Activated B cell treated with CpG ODN at 0.5 μM for 24 hours (primary cell): ENCODE data around the gene MAPK10. TPM values are rescaled to one million over a fixed set of nuclear protein-coding genes. Genes with fewer than 3 reads are reported as not detected.

Experiments used
- ATAC-seq: fragments of 200-7000 bp; cut with Tn5 transposase; one replicate; pipeline ENCODE4 v1.10.0; 2021; ENCODE audit warnings: low read depth, mild to moderate bottlenecking, moderate library complexity
- CTCF ChIA-PET: fragments of 350-600 bp; sonication (Branson Sonifier 250); formaldehyde crosslinking; loops from one replicate; lab custom pipeline; 2021; ENCODE audit warnings: antibody characterized with exemption; lab: Charles Lee
- POLR2A ChIA-PET: fragments of 350-600 bp; sonication (Branson Sonifier 250); formaldehyde crosslinking; loops from one replicate; lab custom pipeline; 2021; ENCODE audit warnings: antibody characterized with exemption; lab: Charles Lee
- DNase-seq: peaks from one replicate; pipeline ENCODE4 v3.0.0; 2022
- H3K27ac Mint-ChIP-seq: one replicate; pipeline ENCODE4 v1.8.0; 2020; ENCODE audit warnings: mixed read lengths
- H3K27me3 Mint-ChIP-seq: one replicate; pipeline ENCODE4 v1.8.0; 2021; ENCODE audit warnings: mixed read lengths
- H3K36me3 Mint-ChIP-seq: one replicate; pipeline ENCODE4 v1.8.0; 2021; ENCODE audit warnings: low read depth, mixed read lengths
- H3K4me1 Mint-ChIP-seq: one replicate; pipeline ENCODE4 v1.8.0; 2021; ENCODE audit warnings: mixed read lengths
- H3K4me3 Mint-ChIP-seq: one replicate; pipeline ENCODE4 v1.8.0; 2020; ENCODE audit warnings: mild to moderate bottlenecking, mixed read lengths
- H3K9me3 Mint-ChIP-seq: one replicate; pipeline ENCODE4 v1.8.0; 2020; ENCODE audit warnings: mixed read lengths
- CTCF ChIP-seq: fragments of 200-600 bp; IDR thresholded peaks from one replicate; pipeline ENCODE4 v1.8.0; 2022; ENCODE audit warnings: antibody characterized with exemption, mild to moderate bottlenecking
- intact Hi-C: fragments of 100-400 bp; cut with micrococcal nuclease; formaldehyde crosslinking; loops from one replicate; pipeline ENCODE4 v1.15.1; 2024
- total RNA-seq: library from RNA; stranded (reverse); gene quantifications from 2 replicates; pipeline ENCODE4 v1.2.3, GENCODE V29; 2022

MAPK10 gene
- total RNA-seq, 1 donor from 2014 or later: 0.75 TPM

- POLR2A ChIA-PET: no interaction called here
- Mint-ChIP-seq H3K27ac (no peak overlapping the region), H3K27me3 (no peaks in the 10 kb centered on the region), H3K36me3 (no peaks in the 10 kb centered on the region), H3K4me3 (no peak overlapping the region), H3K9me3 (no peaks in the 10 kb centered on the region), H3K4me1 (no peaks in the 10 kb centered on the region)
- no peak for TF ChIP-seq CTCF
- ATAC-seq: no peak
- intact Hi-C loops: no loop called here
- DNase-seq: no peak
- CTCF ChIA-PET: no interaction called here
These were observed 90.5 kb downstream of the MAPK10 start for GRCh38 chr4:86269354-86269753.

DNA sequence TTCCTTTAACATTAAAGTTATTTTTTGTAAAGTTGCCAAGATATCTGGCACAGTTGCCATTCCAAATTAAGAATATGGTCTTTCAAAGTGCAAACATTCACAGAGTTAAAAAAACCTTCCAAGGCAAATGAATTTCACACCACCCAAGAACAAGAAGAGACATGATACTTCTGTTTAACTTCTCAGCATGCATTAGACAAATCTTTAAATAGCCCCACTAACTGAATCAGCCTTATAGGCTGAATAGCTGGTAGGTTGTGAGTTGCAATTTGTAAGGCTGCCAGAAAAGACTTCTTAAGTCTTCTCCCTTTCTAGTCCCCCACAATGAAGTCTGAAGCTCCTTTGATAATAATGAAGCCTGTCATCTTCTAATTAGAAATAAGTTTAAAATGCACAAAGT, 95.6 kb downstream of the MAPK10 start:
- no peaks in the 10 kb centered on the region for H3K36me3 Mint-ChIP-seq
- DNase-seq (no peak), ATAC-seq (no peak)
- H3K27me3 Mint-ChIP-seq: no peaks in the 10 kb centered on the region
- no peaks in the 10 kb centered on the region for H3K9me3 Mint-ChIP-seq
- H3K4me1 Mint-ChIP-seq: no peaks in the 10 kb centered on the region
- intact Hi-C loops: no loop called here
- no peak for TF ChIP-seq CTCF
- H3K27ac Mint-ChIP-seq: no peak overlapping the region
- H3K4me3 Mint-ChIP-seq: no peak overlapping the region
- ChIA-PET POLR2A (no interaction called here), CTCF (no interaction called here)

GRCh38 chr4:86261636-86262035, 98.2 kb downstream of the MAPK10 start:
- no peaks in the 10 kb centered on the region for H3K27me3 Mint-ChIP-seq
- no peak overlapping the region for H3K27ac Mint-ChIP-seq
- no peaks in the 10 kb centered on the region for H3K9me3 Mint-ChIP-seq
- H3K4me3 Mint-ChIP-seq: no peak overlapping the region
- no peaks in the 10 kb centered on the region for H3K36me3 Mint-ChIP-seq
- CTCF ChIA-PET: no interaction called here
- no peaks in the 10 kb centered on the region for H3K4me1 Mint-ChIP-seq
- ATAC-seq (no peak), DNase-seq (no peak)
- intact Hi-C loops: no loop called here
- POLR2A ChIA-PET: no interaction called here
- no peak for TF ChIP-seq CTCF

GRCh38 chr4:86256086-86256485, 103.8 kb downstream of the MAPK10 start:
- no peaks in the 10 kb centered on the region for H3K36me3 Mint-ChIP-seq
- DNase-seq (no peak), ATAC-seq (no peak)
- H3K27me3 Mint-ChIP-seq: no peaks in the 10 kb centered on the region
- no peak overlapping the region for H3K4me3 Mint-ChIP-seq
- intact Hi-C loops: no loop called here
- ChIA-PET POLR2A (no interaction called here), CTCF (no interaction called here)
- no peak for TF ChIP-seq CTCF
- no peak overlapping the region for H3K27ac Mint-ChIP-seq
- no peaks in the 10 kb centered on the region for H3K4me1 Mint-ChIP-seq
- no peaks in the 10 kb centered on the region for H3K9me3 Mint-ChIP-seq

- H3K27ac Mint-ChIP-seq: no peak overlapping the region
- H3K27me3 Mint-ChIP-seq: no peaks in the 10 kb centered on the region
- H3K4me1 Mint-ChIP-seq: no peaks in the 10 kb centered on the region
- H3K9me3 Mint-ChIP-seq: no peaks in the 10 kb centered on the region
- no peaks in the 10 kb centered on the region for H3K36me3 Mint-ChIP-seq
- CTCF ChIA-PET: no interaction called here
- no peak overlapping the region for H3K4me3 Mint-ChIP-seq
- DNase-seq: no peak
- no peak for ATAC-seq
- POLR2A ChIA-PET: no interaction called here
- no peak for TF ChIP-seq CTCF
- intact Hi-C loops: no loop called here
These were observed 109.2 kb downstream of the MAPK10 start for GRCh38 chr4:86250619-86251018.
